B cell (primary cell): Measurements from ENCODE around the gene SPINT3. TPM values are rescaled to one million over a fixed set of nuclear protein-coding genes. Genes with fewer than 3 reads are reported as not detected.

Experiments
- ATAC-seq: fragments of 200-7000 bp; cut with Tn5 transposase; one replicate; pipeline ENCODE4 v1.10.0; 2021; ENCODE audit warnings: low read depth, mild to moderate bottlenecking, moderate number of reproducible peaks, moderate library complexity
- CTCF ChIA-PET: fragments of 350-600 bp; sonication (Branson Sonifier 250); formaldehyde crosslinking; loops from one replicate; lab custom pipeline; 2021; ENCODE audit warnings: antibody characterized with exemption, inconsistent platforms; lab: Charles Lee
- POLR2A ChIA-PET: fragments of 350-600 bp; sonication (Branson Sonifier 250); formaldehyde crosslinking; loops from one replicate; lab custom pipeline; 2021; ENCODE audit warnings: antibody characterized with exemption; lab: Charles Lee
- DNase-seq: peaks from one replicate; pipeline ENCODE4 v3.0.0; 2013
- H2AFZ ChIP-seq: 2 replicates; pipeline ENCODE4 v1.6.1; 2012; ENCODE audit warnings: mild to moderate bottlenecking, low read depth, low read length; ENCODE audit not compliant: insufficient read depth, poor library complexity, severe bottlenecking
- H3K27ac ChIP-seq, 2 donors: 1 replicate in 1 of 2; 2 replicates in 1 of 2; pipeline ENCODE4 v1.5.1; 2012 to 2013; ENCODE audit warnings: low read length in 2 of 2, mild to moderate bottlenecking in 2 of 2, moderate library complexity in 1 of 2
- H3K27me3 ChIP-seq, 4 experiments: fragments of 200-600 bp in 1 of 4; sonication (generic) in 1 of 4; replicated peaks in 1 of 4; 1 replicate in 2 of 4; 2 replicates in 2 of 4; pipeline versions ENCODE4 v1.6.1 to v1.7.0; 2013 to 2016; ENCODE audit warnings: low read length in 3 of 4, mild to moderate bottlenecking in 2 of 4, mixed read lengths in 1 of 4, moderate library complexity in 1 of 4; ENCODE audit not compliant: insufficient read depth in 4 of 4, control insufficient read depth in 3 of 4; ENCODE audit errors: control extremely low read depth in 1 of 4
- H3K36me3 ChIP-seq, 2 experiments: replicated peaks in 1 of 2; 1 replicate in 1 of 2; 2 replicates in 1 of 2; pipeline versions ENCODE4 v1.6.1 to v1.7.1; 2013; ENCODE audit warnings: low read length in 1 of 2; ENCODE audit not compliant: insufficient read depth in 2 of 2, control insufficient read depth in 1 of 2; ENCODE audit errors: control extremely low read depth in 1 of 2, extremely low read depth in 1 of 2
- H3K4me1 ChIP-seq, 2 donors: fragments of 200-600 bp in 1 of 2; sonication (generic) in 1 of 2; 1 replicate in 1 of 2; 2 replicates in 1 of 2; pipeline versions ENCODE4 v1.5.1 to v1.6.1; 2013 to 2017; ENCODE audit warnings: low read length in 2 of 2; ENCODE audit not compliant: control insufficient read depth in 2 of 2, insufficient read depth in 2 of 2
- H3K4me2 ChIP-seq: replicated peaks from 2 replicates; pipeline ENCODE3; 2012; ENCODE audit warnings: mild to moderate bottlenecking, low read depth, low read length; ENCODE audit not compliant: poor library complexity, severe bottlenecking
- H3K4me3 ChIP-seq, 5 experiments: fragments of 200-600 bp in 1 of 5; sonication (generic) in 1 of 5; 1 replicate in 3 of 5; 2 replicates in 2 of 5; pipeline versions ENCODE4 v1.5.1 to v1.7.0; 2011 to 2016; ENCODE audit warnings: low read length in 4 of 5, mild to moderate bottlenecking in 4 of 5, low read depth in 2 of 5, control low read depth in 1 of 5, moderate library complexity in 1 of 5; ENCODE audit not compliant: insufficient read depth in 1 of 5; ENCODE audit errors: control extremely low read depth in 1 of 5, extremely low read depth in 1 of 5
- H3K79me2 ChIP-seq: fragments of 200-600 bp; sonication (generic); one replicate; pipeline ENCODE4 v1.6.0; 2016; ENCODE audit warnings: low read length; ENCODE audit not compliant: control insufficient read depth, insufficient read depth
- H3K9ac ChIP-seq: fragments of 200-600 bp; sonication (generic); 2 replicates; pipeline ENCODE4 v1.6.1; 2017; ENCODE audit warnings: mild to moderate bottlenecking, low read length, moderate library complexity
- H3K9me3 ChIP-seq, 3 donors: one replicate each; pipeline versions ENCODE4 v1.6.1 to v1.7.1; 2013; ENCODE audit warnings: low read length in 2 of 3; ENCODE audit not compliant: control insufficient read depth in 2 of 3, insufficient read depth in 1 of 3; ENCODE audit errors: control extremely low read depth in 1 of 3
- H4K20me1 ChIP-seq: 2 replicates; pipeline ENCODE4 v1.6.0; 2012; ENCODE audit warnings: mild to moderate bottlenecking, low read length; ENCODE audit not compliant: insufficient read depth, control insufficient read depth, poor library complexity, severe bottlenecking
- H3K27ac Mint-ChIP-seq: one replicate; pipeline ENCODE4 v1.8.0; 2021; ENCODE audit warnings: mixed read lengths
- H3K27me3 Mint-ChIP-seq: one replicate; pipeline ENCODE4 v1.8.0; 2021; ENCODE audit warnings: mixed read lengths
- H3K4me1 Mint-ChIP-seq: one replicate; pipeline ENCODE4 v1.8.0; 2021; ENCODE audit warnings: mixed read lengths
- H3K4me3 Mint-ChIP-seq: one replicate; pipeline ENCODE4 v1.8.0; 2021; ENCODE audit warnings: mixed read lengths
- H3K9me3 Mint-ChIP-seq: one replicate; pipeline ENCODE4 v1.8.0; 2022; ENCODE audit warnings: mixed read lengths; ENCODE audit not compliant: insufficient read depth
- CTCF ChIP-seq: fragments of 200-600 bp; IDR thresholded peaks from one replicate; pipeline ENCODE4 v1.8.0; 2022; ENCODE audit warnings: antibody characterized with exemption, mild to moderate bottlenecking
- EZH2 ChIP-seq: IDR thresholded peaks from 2 replicates; pipeline ENCODE4 v1.6.1; 2012; ENCODE audit warnings: borderline replicate concordance, low read depth, mild to moderate bottlenecking, moderate library complexity, low read length; ENCODE audit not compliant: insufficient read depth, poor library complexity, severe bottlenecking
- WGBS: methylation state at CpG from one replicate; pipeline ENCODE4 v1.1.5; 2013; ENCODE audit warnings: missing lambda C conversion rate; ENCODE audit not compliant: insufficient coverage; 5-methylcytosine and 5-hydroxymethylcytosine counted together
- intact Hi-C: fragments of 100-400 bp; cut with micrococcal nuclease; formaldehyde crosslinking; loops from one replicate; pipeline ENCODE4 v1.10.0; 2022
- polyA plus RNA-seq: library from polyadenylated mRNA; depleted of rRNA; stranded (reverse); fragments of >200 nt; gene quantifications from 2 replicates; pipeline ENCODE4 v1.2.3, GENCODE V29; 2012
- total RNA-seq, 2 donors: library from RNA; stranded (reverse); fragments of 120-200 nt in 1 of 2; gene quantifications; 1 replicate in 1 of 2; 2 replicates in 1 of 2; pipeline versions ENCODE4 v1.2.3 to v1.2.4, GENCODE V29; 2013 to 2022

SPINT3 gene
- total and polyA plus RNA-seq, 2 donors (not counting 1 experiment from before 2014, with no cell fraction given), result not detected

GRCh38 chr20:45501600-45501999, 13.8 kb downstream of the SPINT3 start:
- ATAC-seq (no peak), DNase-seq (no peak)
- H3K4me3 Mint-ChIP-seq, result no peak overlapping the region
- H4K20me1 ChIP-seq, result no peaks in the 10 kb centered on the region
- intact Hi-C loops, result no loop called here
- no peaks in the 10 kb centered on the region for H3K36me3 ChIP-seq
- ChIA-PET CTCF (interaction anchor here (0.9 kb wide), 1 partner anchor 16 kb away, joined by 3 read pairs; no protein-coding TSS in a partner anchor), POLR2A (no interaction called here)
- H3K4me1 ChIP-seq, result no peaks in the 10 kb centered on the region
- WGBS, result no CpG with 5 or more reads among the region's 1 CpG
- H3K4me3 ChIP-seq, result no peak overlapping the region
- peaks cover 51% of the 10 kb centered on the region for H3K27me3 Mint-ChIP-seq
- H3K4me2 ChIP-seq, result no peak overlapping the region
- H2AFZ ChIP-seq, result no peak overlapping the region
- no peak overlapping the region for H3K9ac ChIP-seq
- TF ChIP-seq CTCF, result no peak
- TF ChIP-seq EZH2, result no peak
- peaks cover 0 to 19% (median 8%) of the 10 kb centered on the region in 4 experiments for H3K27me3 ChIP-seq
- no peaks in the 10 kb centered on the region for H3K79me2 ChIP-seq
- H3K27ac ChIP-seq, result no peak overlapping the region
- no peak overlapping the region for H3K27ac Mint-ChIP-seq
- no peaks in the 10 kb centered on the region for H3K9me3 ChIP-seq
- no peaks in the 10 kb centered on the region for H3K9me3 Mint-ChIP-seq
- H3K4me1 Mint-ChIP-seq, result no peaks in the 10 kb centered on the region

- no peak overlapping the region for H2AFZ ChIP-seq
- Mint-ChIP-seq H3K27me3 (peaks cover 46% of the 10 kb centered on the region), H3K27ac (no peak overlapping the region), H3K4me1 (no peaks in the 10 kb centered on the region), H3K9me3 (no peaks in the 10 kb centered on the region), H3K4me3 (no peak overlapping the region)
- peaks cover 0 to 15% (median 7%) of the 10 kb centered on the region in 4 experiments for H3K27me3 ChIP-seq
- ChIA-PET POLR2A (no interaction called here), CTCF (no interaction called here)
- ATAC-seq (no peak), DNase-seq (no peak)
- no peak overlapping the region for H3K27ac ChIP-seq
- no peak for TF ChIP-seq EZH2
- TF ChIP-seq CTCF, result no peak
- intact Hi-C loops, result no loop called here
- no peaks in the 10 kb centered on the region for H3K79me2 ChIP-seq
- H3K9ac ChIP-seq, result no peak overlapping the region
- no peaks in the 10 kb centered on the region for H3K36me3 ChIP-seq
- H3K4me1 ChIP-seq, result no peaks in the 10 kb centered on the region
- H3K4me3 ChIP-seq, result no peak overlapping the region
- no peaks in the 10 kb centered on the region for H3K9me3 ChIP-seq
- WGBS, result 71% methylated on average over 2 of the region's 6 CpGs
- H3K4me2 ChIP-seq, result no peak overlapping the region
- H4K20me1 ChIP-seq, result no peaks in the 10 kb centered on the region
Observed at GRCh38 chr20:45500022-45500421, 15.4 kb downstream of the SPINT3 start.
